GM15510 (cell line): ENCODE measurements around the gene SNAPC5.

Experiments used
- POLR2A ChIP-seq: IDR thresholded peaks from 3 replicates; pipeline ENCODE4 v1.6.1; 2011; ENCODE audit warnings: borderline replicate concordance; ENCODE audit not compliant: insufficient read length; ENCODE audit errors: extremely low read depth

SNAPC5 gene

GRCh38 chr15:66474963-66475362 lies 22.6 kb downstream of the SNAPC5 start:
- TF ChIP-seq POLR2A, result no peak

GRCh38 chr15:66474135-66474534 lies 23.4 kb downstream of the SNAPC5 start:
- no peak for TF ChIP-seq POLR2A

- TF ChIP-seq POLR2A, result no peak
Observed at GRCh38 chr15:66472176-66472999, 25.2 kb downstream of the SNAPC5 start.

GRCh38 chr15:66462627-66463026 lies 34.9 kb downstream of the SNAPC5 start:
- TF ChIP-seq POLR2A, result no peak

GRCh38 chr15:66461917-66462316 lies 35.6 kb downstream of the SNAPC5 start:
- TF ChIP-seq POLR2A, result no peak

GRCh38 chr15:66459818-66460615 lies 37.5 kb downstream of the SNAPC5 start:
- TF ChIP-seq POLR2A, result no peak

- no peak for TF ChIP-seq POLR2A
Observed at GRCh38 chr15:66456211-66456610, 41.4 kb downstream of the SNAPC5 start.

- no peak for TF ChIP-seq POLR2A
Observed at GRCh38 chr15:66454143-66454542, 43.4 kb downstream of the SNAPC5 start.

GRCh38 chr15:66452971-66453580 lies 44.5 kb downstream of the SNAPC5 start:
- TF ChIP-seq POLR2A, result no peak

- no peak for TF ChIP-seq POLR2A
Observed at GRCh38 chr15:66452420-66452819, 45.1 kb downstream of the SNAPC5 start.
